Mesenchymal stem cell (in vitro differentiated cells and primary cell): ENCODE measurements around the gene TMTC4.
"Not testable (repeated sequence)": the region's sequence is repeated elsewhere in the genome, so short reads cannot be mapped to it uniquely, and the experiment has no call there.

ENCODE experiments used
- DNase-seq: peaks from one replicate; pipeline ENCODE4 v3.0.0-alpha.2; 2013
- H2AFZ ChIP-seq: one replicate; pipeline ENCODE4 v1.6.1; 2013; ENCODE audit warnings: low read depth, mild to moderate bottlenecking, control low read depth, inconsistent platforms, low read length, moderate library complexity
- H2AK5ac ChIP-seq: 2 replicates; pipeline ENCODE4 v1.6.1; 2013; ENCODE audit warnings: low read length, moderate library complexity, mild to moderate bottlenecking, inconsistent platforms; ENCODE audit not compliant: severe bottlenecking
- H2BK120ac ChIP-seq: one replicate; pipeline ENCODE4 v1.6.1; 2013; ENCODE audit warnings: low read depth, mild to moderate bottlenecking, inconsistent platforms, low read length, moderate library complexity
- H2BK12ac ChIP-seq, 2 experiments: one replicate each; pipeline ENCODE4 v1.6.1; 2013; ENCODE audit warnings: inconsistent platforms in 2 of 2, low read length in 2 of 2, mild to moderate bottlenecking in 2 of 2, moderate library complexity in 2 of 2, control low read depth in 1 of 2
- H2BK15ac ChIP-seq: one replicate; pipeline ENCODE4 v1.6.1; 2013; ENCODE audit warnings: mild to moderate bottlenecking, low read depth, inconsistent platforms; ENCODE audit not compliant: poor library complexity, severe bottlenecking
- H2BK5ac ChIP-seq: 2 replicates; pipeline ENCODE4 v1.6.1; 2013; ENCODE audit warnings: low read depth, mild to moderate bottlenecking, low read length, control low read depth, inconsistent platforms; ENCODE audit not compliant: poor library complexity, severe bottlenecking
- H3K14ac ChIP-seq, 2 experiments: one replicate each; pipeline ENCODE4 v1.6.1; 2013; ENCODE audit warnings: inconsistent platforms in 2 of 2, low read length in 2 of 2, control low read depth in 1 of 2, mild to moderate bottlenecking in 1 of 2, moderate library complexity in 1 of 2
- H3K18ac ChIP-seq, 2 experiments: one replicate each; pipeline ENCODE4 v1.6.1; 2013; ENCODE audit warnings: inconsistent platforms in 2 of 2, low read length in 2 of 2, control low read depth in 1 of 2, low read depth in 1 of 2, mild to moderate bottlenecking in 1 of 2
- H3K23ac ChIP-seq, 2 experiments: one replicate each; pipeline ENCODE4 v1.6.1; 2013; ENCODE audit warnings: inconsistent platforms in 2 of 2, low read length in 2 of 2, mild to moderate bottlenecking in 2 of 2, moderate library complexity in 2 of 2, control low read depth in 1 of 2
- H3K27ac ChIP-seq: 2 replicates; pipeline ENCODE4 v1.5.1; 2013; ENCODE audit warnings: mild to moderate bottlenecking, moderate library complexity, low read length, control low read depth, inconsistent platforms; ENCODE audit not compliant: poor library complexity, severe bottlenecking
- H3K27me3 ChIP-seq, 2 experiments: 2 replicates each; pipeline versions ENCODE4 v1.6.1 to v1.7.0; 2013; ENCODE audit warnings: low read length in 2 of 2, mild to moderate bottlenecking in 2 of 2, moderate library complexity in 2 of 2, control low read depth in 1 of 2, inconsistent platforms in 1 of 2; ENCODE audit not compliant: control insufficient read depth in 1 of 2, insufficient read depth in 1 of 2
- H3K36me3 ChIP-seq, 2 experiments: 2 replicates each; pipeline versions ENCODE4 v1.6.1 to v1.7.0; 2013; ENCODE audit warnings: low read length in 2 of 2, control low read depth in 1 of 2, inconsistent platforms in 1 of 2, low read depth in 1 of 2, mild to moderate bottlenecking in 1 of 2; ENCODE audit not compliant: insufficient read depth in 2 of 2, control insufficient read depth in 1 of 2
- H3K4ac ChIP-seq, 2 experiments: one replicate each; pipeline ENCODE4 v1.6.1; 2013; ENCODE audit warnings: inconsistent platforms in 2 of 2, low read length in 2 of 2, mild to moderate bottlenecking in 2 of 2, moderate library complexity in 2 of 2, control low read depth in 1 of 2, low read depth in 1 of 2
- H3K4me1 ChIP-seq: 2 replicates; pipeline ENCODE4 v1.6.1; 2013; ENCODE audit warnings: low read depth, low read length, control low read depth; ENCODE audit not compliant: control insufficient read depth, insufficient read depth
- H3K4me2 ChIP-seq: 2 replicates; pipeline ENCODE4 v1.6.1; 2013; ENCODE audit warnings: low read length, mild to moderate bottlenecking, inconsistent platforms; ENCODE audit not compliant: poor library complexity, severe bottlenecking
- H3K4me3 ChIP-seq, 2 experiments: 2 replicates each; pipeline versions ENCODE4 v1.5.1 to v1.7.0; 2013; ENCODE audit warnings: low read length in 2 of 2, mild to moderate bottlenecking in 2 of 2, control low read depth in 1 of 2, low read depth in 1 of 2; ENCODE audit not compliant: insufficient read depth in 1 of 2
- H3K79me1 ChIP-seq: replicated peaks from 2 replicates; pipeline ENCODE4 v1.6.1; 2013; ENCODE audit warnings: mild to moderate bottlenecking, control low read depth, low read length, inconsistent platforms; ENCODE audit not compliant: poor library complexity, severe bottlenecking
- H3K9ac ChIP-seq: 2 replicates; pipeline ENCODE4 v1.7.0; 2013; ENCODE audit warnings: mild to moderate bottlenecking, low read length, moderate library complexity
- H3K9me3 ChIP-seq: 2 replicates; pipeline ENCODE4 v1.7.0; 2013; ENCODE audit warnings: mild to moderate bottlenecking, low read length; ENCODE audit not compliant: control insufficient read depth
- H4K8ac ChIP-seq: one replicate; pipeline ENCODE4 v1.6.1; 2013; ENCODE audit warnings: inconsistent platforms, mild to moderate bottlenecking, low read length, moderate library complexity
- H4K91ac ChIP-seq: one replicate; pipeline ENCODE4 v1.6.1; 2013; ENCODE audit warnings: mild to moderate bottlenecking, low read length, inconsistent platforms
- WGBS: methylation state at CpG from one replicate; pipeline ENCODE4 v1.1.7; 2013; ENCODE audit warnings: mixed read lengths; 5-methylcytosine and 5-hydroxymethylcytosine counted together

TMTC4 gene

GRCh38 chr13:100620792-100621191 lies 53.8 kb downstream of the TMTC4 start:
- H4K8ac ChIP-seq: no peak overlapping the region
- no peak overlapping the region for H3K4me2 ChIP-seq
- peaks cover 8 to 42% of the 10 kb centered on the region in 2 experiments for H3K36me3 ChIP-seq
- H4K91ac ChIP-seq: no peak overlapping the region
- no peak overlapping the region for H2BK120ac ChIP-seq
- H3K27ac ChIP-seq: no peak overlapping the region
- no peak overlapping the region for H2BK15ac ChIP-seq
- no peaks in the 10 kb centered on the region for H3K9me3 ChIP-seq
- no peak overlapping the region for H3K23ac ChIP-seq
- 100% methylated on average over 2 of the region's 4 CpGs for WGBS
- no peak for DNase-seq
- no peak overlapping the region for H2AK5ac ChIP-seq
- H3K4me3 ChIP-seq: no peak overlapping the region
- H2AFZ ChIP-seq: no peak overlapping the region
- H3K79me1 ChIP-seq: no peaks in the 10 kb centered on the region
- H3K9ac ChIP-seq: no peak overlapping the region
- H3K27me3 ChIP-seq: no peaks in the 10 kb centered on the region
- no peak overlapping the region for H3K4ac ChIP-seq
- H3K14ac ChIP-seq: no peak overlapping the region
- no peak overlapping the region for H2BK12ac ChIP-seq
- no peak overlapping the region for H3K18ac ChIP-seq
- H2BK5ac ChIP-seq: no peak overlapping the region
- no peaks in the 10 kb centered on the region for H3K4me1 ChIP-seq

DNA sequence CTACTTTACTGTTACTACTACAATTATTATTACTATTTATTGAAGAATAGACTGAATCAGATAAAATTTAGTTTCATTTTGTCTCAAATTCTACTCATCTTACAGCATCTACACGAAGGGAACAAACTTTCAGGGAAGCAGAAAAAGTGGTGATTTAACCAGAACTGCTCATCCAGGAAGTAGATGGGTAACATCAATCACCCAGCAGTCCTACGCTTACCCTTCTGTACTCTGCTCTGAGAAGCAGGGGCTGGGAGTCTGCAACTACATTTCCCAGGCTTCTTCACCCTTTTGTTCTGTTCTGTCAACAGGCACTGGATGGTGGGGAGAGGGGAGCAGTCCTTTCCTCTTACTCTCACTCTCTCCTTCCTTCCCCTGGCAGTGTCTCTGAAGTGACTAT lies 54.7 kb downstream of the TMTC4 start:
- no peak overlapping the region for H2BK5ac ChIP-seq

GRCh38 chr13:100618897-100619296 lies 55.7 kb downstream of the TMTC4 start:
- H3K9ac ChIP-seq, H3K14ac ChIP-seq, H3K79me1 ChIP-seq, H2BK12ac ChIP-seq, H3K4me2 ChIP-seq, H3K4me3 ChIP-seq, H3K23ac ChIP-seq, H3K18ac ChIP-seq, H3K4me1 ChIP-seq, H3K4ac ChIP-seq, H2AK5ac ChIP-seq, H2BK120ac ChIP-seq, H3K27ac ChIP-seq, H3K27me3 ChIP-seq, H4K91ac ChIP-seq, H2BK5ac ChIP-seq, H2AFZ ChIP-seq, H2BK15ac ChIP-seq, H4K8ac ChIP-seq, DNase-seq, H3K9me3 ChIP-seq: not testable (repeated sequence)
- peaks cover 4 to 26% of the 10 kb centered on the region in 2 experiments for H3K36me3 ChIP-seq
- WGBS: over 99% methylated on average over 10 of the region's 24 CpGs

More for the DNA sequence above, 54.7 kb downstream of the TMTC4 start:
- Histone ChIP-seq H2BK15ac (no peak overlapping the region), H4K8ac (no peak overlapping the region), H3K9me3 (no peaks in the 10 kb centered on the region), H2AFZ (no peak overlapping the region), H3K4ac (no peak overlapping the region), H3K4me2 (no peak overlapping the region), H2BK120ac (no peak overlapping the region), H3K36me3 (peaks cover 8 to 34% of the 10 kb centered on the region in 2 experiments), H3K18ac (no peak overlapping the region), H3K27ac (no peak overlapping the region), H2BK12ac (no peak overlapping the region), H3K14ac (no peak overlapping the region), H4K91ac (no peak overlapping the region), H2AK5ac (no peak overlapping the region), H3K9ac (no peak overlapping the region), H3K4me3 (no peak overlapping the region), H3K23ac (no peak overlapping the region), H3K4me1 (no peaks in the 10 kb centered on the region), H3K27me3 (no peaks in the 10 kb centered on the region), H3K79me1 (no peaks in the 10 kb centered on the region)
- DNase-seq: no peak
- 100% methylated on average over 2 of the region's 2 CpGs for WGBS

- Histone ChIP-seq H3K23ac (no peak overlapping the region), H2BK15ac (no peak overlapping the region), H3K36me3 (peaks cover 9 to 29% of the 10 kb centered on the region in 2 experiments), H3K4me3 (no peak overlapping the region), H4K91ac (no peak overlapping the region), H3K27ac (no peak overlapping the region), H3K4me1 (peaks cover 1% of the 10 kb centered on the region), H2AK5ac (no peak overlapping the region), H2BK12ac (no peak overlapping the region), H3K79me1 (no peaks in the 10 kb centered on the region), H3K27me3 (no peaks in the 10 kb centered on the region), H2AFZ (no peak overlapping the region), H4K8ac (no peak overlapping the region), H3K4me2 (no peak overlapping the region), H2BK120ac (no peak overlapping the region), H3K9me3 (no peaks in the 10 kb centered on the region), H2BK5ac (no peak overlapping the region), H3K9ac (no peak overlapping the region), H3K4ac (no peak overlapping the region), H3K14ac (no peak overlapping the region), H3K18ac (no peak overlapping the region)
- DNase-seq: no peak
- WGBS: 93% methylated on average over 4 of the region's 5 CpGs
Measured at GRCh38 chr13:100613031-100613430, 61.6 kb downstream of the TMTC4 start.
